Measurements from ENCODE around the gene FTSJ1.

DNA sequence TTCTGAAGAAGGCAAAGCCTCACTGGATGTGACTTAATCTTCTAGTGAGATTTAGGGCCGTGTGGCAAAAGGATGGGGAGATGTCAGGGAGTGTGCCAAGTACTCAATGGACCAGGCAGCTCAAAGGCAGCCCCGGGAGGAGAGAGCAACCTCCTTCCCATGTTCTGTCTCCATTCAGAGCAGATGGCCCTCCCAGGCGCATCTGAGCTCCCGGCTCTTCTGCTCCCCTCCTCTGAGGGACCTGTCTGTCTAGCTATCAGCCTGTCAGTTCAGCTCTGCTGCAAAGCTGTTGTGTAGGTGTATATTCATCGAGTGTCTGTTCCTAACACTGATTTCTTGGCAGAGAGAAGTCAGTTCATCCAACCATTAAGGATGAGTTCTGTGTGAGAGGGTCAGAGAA lies 21.9 kb downstream of the FTSJ1 start:
- no peak for TF ChIP-seq POLR2A (IDR thresholded peaks at IDR 0.05)
- no peak for TF ChIP-seq CTCF (IDR thresholded peaks at IDR 0.05)
